ENCODE measurements around the gene KARS1. TPM values are rescaled to one million over a fixed set of nuclear protein-coding genes. Genes with fewer than 3 reads are reported as not detected.
"Not testable (repeated sequence)": the region's sequence is repeated elsewhere in the genome, so short reads cannot be mapped to it uniquely, and the experiment has no call there.

The KARS1 gene
- total and polyA plus RNA-seq, 5 donors from 2014 or later, result 130 to 237 (median 192) TPM

DNA sequence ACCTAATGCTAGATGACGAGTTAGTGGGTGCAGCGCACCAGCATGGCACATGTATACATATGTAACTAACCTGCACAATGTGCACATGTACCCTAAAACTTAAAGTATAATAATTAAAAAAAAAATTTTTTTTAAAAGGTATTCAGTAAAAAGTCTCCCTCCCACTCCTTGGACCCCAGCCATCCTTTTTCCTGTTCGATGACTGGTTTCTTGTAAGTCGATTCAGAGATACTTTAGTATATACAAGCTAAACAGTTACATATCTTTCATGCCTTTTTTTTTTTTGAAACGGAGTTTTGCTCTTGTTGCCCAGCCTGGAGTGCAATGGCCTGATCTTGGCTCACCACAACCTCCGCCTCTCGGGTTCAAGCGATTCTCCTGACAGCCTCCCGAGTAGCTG, 55.5 kb downstream of the KARS1 start:
- not testable (repeated sequence) for H3K27me3 ChIP-seq (ENCODE audit: control insufficient read depth, insufficient read depth, low read length); H3K4me1 Mint-ChIP-seq; H3K9me3 Mint-ChIP-seq; H3K27ac Mint-ChIP-seq; H3K9me3 ChIP-seq (ENCODE audit: control insufficient read depth in 2 of 2, low read length in 2 of 2); H3K27me3 Mint-ChIP-seq; H3K4me1 ChIP-seq (ENCODE audit: control insufficient read depth, insufficient read depth, low read length, poor library complexity, severe bottlenecking); DNase-seq; H3K4me3 Mint-ChIP-seq; ATAC-seq (ENCODE audit: low read depth in 2 of 2); H3K27ac ChIP-seq (ENCODE audit: insufficient read depth, low read length, poor library complexity, severe bottlenecking); H3K4me3 ChIP-seq (ENCODE audit: low read depth, low read length)
- H3K36me3 ChIP-seq (ENCODE audit: control insufficient read depth, insufficient read depth, low read length), result peaks cover 19% of the 10 kb centered on the region
- peaks cover 19% of the 10 kb centered on the region for H3K36me3 Mint-ChIP-seq

DNA sequence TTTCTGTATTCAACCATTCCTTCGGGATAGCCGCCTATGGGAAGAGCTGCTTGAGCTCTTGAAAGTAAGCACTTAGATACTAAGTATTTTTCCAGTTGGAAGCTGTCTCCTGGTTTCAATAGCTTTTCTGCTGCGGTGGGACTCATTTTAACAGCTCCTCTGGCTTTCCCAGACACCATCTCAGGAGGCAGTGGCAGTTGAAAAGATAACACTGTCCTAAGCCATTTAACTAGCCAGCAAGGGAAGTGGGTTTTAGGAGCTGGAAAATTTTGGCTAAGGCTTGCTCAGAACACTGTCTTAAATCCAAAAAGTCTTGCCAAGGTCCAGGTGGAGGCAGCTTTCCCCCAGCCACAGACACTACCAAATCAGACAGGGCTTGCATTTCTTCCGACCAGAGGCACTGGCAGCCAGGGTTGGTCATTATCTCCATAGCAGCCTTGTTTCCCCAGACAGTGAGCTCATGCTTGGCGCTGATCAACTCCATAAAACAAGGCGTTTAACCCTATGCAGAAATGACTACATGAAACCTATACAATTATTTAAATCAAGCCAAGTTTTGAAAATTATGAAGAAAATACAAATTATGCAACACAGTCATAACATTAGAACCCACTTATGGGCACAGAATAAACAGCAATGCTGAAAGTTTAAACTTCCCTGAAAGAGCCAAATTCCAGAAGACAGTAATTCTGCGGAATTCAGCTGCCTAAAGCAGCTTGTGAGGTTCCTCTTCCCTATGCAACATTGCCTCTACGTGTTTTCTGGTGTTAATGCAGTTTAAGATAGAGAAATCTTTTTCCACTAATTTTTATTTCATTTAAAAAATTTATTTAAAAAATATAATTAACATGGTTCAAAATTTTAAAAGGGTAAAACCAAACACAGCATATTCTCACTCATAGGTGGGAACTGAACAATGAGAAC, 56.3 kb downstream of the KARS1 start:
- H3K27ac Mint-ChIP-seq, result no peak overlapping the region
- peaks cover 20% of the 10 kb centered on the region for H3K36me3 ChIP-seq (ENCODE audit: control insufficient read depth, insufficient read depth, low read length)
- no peak overlapping the region for H3K27ac ChIP-seq (ENCODE audit: insufficient read depth, low read length, poor library complexity, severe bottlenecking)
- DNase-seq, result no peak
- H3K27me3 Mint-ChIP-seq, result no peaks in the 10 kb centered on the region
- H3K4me3 ChIP-seq (ENCODE audit: low read depth, low read length), result no peak overlapping the region
- no peaks in the 10 kb centered on the region for H3K9me3 ChIP-seq (ENCODE audit: control insufficient read depth in 2 of 2, low read length in 2 of 2)
- peaks cover 0 to 7% (median 0%) of the 10 kb centered on the region in 4 donors for H3K4me1 Mint-ChIP-seq
- H3K27me3 ChIP-seq (ENCODE audit: control insufficient read depth, insufficient read depth, low read length), result no peaks in the 10 kb centered on the region
- H3K4me3 Mint-ChIP-seq, result no peak overlapping the region
- H3K9me3 Mint-ChIP-seq, result no peaks in the 10 kb centered on the region
- peaks cover 16% of the 10 kb centered on the region for H3K36me3 Mint-ChIP-seq
- no peaks in the 10 kb centered on the region for H3K4me1 ChIP-seq (ENCODE audit: control insufficient read depth, insufficient read depth, low read length, poor library complexity, severe bottlenecking)
- no peak for ATAC-seq (ENCODE audit: low read depth in 2 of 2)

DNA sequence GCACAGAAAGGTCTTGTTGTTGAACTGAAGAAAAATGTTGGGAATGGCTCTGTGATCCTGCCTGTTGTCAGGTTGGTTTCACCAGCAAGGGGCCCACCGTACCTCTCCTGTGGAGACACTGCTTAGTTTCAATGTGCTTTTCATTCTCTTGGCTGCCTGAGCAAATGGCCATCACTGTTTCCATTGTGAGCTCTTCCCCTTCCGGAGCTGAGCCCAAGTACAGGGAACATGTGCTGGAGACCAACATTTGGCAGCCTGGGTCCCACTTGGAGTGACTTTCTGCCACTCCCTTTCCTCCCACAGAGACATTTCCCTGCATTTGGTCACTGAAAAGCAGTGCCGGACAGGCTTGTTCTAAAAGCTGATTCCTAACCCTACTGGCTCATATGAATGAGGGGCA, 58.2 kb downstream of the KARS1 start:
- no peak for DNase-seq
- Mint-ChIP-seq H3K27ac (no peak overlapping the region), H3K4me1 (peaks cover 0 to 6% (median 4%) of the 10 kb centered on the region in 4 donors), H3K4me3 (no peak overlapping the region), H3K27me3 (no peaks in the 10 kb centered on the region), H3K36me3 (peaks cover 16% of the 10 kb centered on the region), H3K9me3 (no peaks in the 10 kb centered on the region)
- Histone ChIP-seq H3K36me3 (ENCODE audit: control insufficient read depth, insufficient read depth, low read length) (peaks cover 18% of the 10 kb centered on the region), H3K4me3 (ENCODE audit: low read depth, low read length) (no peak overlapping the region), H3K27me3 (ENCODE audit: control insufficient read depth, insufficient read depth, low read length) (no peaks in the 10 kb centered on the region), H3K4me1 (ENCODE audit: control insufficient read depth, insufficient read depth, low read length, poor library complexity, severe bottlenecking) (no peaks in the 10 kb centered on the region), H3K27ac (ENCODE audit: insufficient read depth, low read length, poor library complexity, severe bottlenecking) (no peak overlapping the region), H3K9me3 (ENCODE audit: control insufficient read depth in 2 of 2, low read length in 2 of 2) (no peaks in the 10 kb centered on the region)
- ATAC-seq (ENCODE audit: low read depth in 2 of 2), result no peak

DNA sequence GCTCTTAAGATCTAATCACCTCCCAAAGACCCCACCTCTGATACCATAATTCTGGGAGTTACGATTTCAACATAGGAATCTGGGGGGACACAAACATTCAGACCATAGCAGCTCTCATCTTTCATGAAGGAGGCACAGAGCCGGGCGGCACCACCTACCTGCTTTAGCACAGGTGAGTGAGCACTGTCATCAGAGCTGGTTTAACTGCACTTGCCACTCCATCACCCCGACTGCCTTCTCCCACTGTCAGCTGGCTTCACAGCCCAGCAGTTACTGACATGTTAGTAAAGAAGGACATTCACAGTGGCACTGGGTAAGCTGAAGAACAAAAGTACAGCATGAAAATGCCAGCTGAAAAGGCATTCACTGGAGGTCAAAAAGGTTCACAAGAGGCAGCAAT, 58.7 kb downstream of the KARS1 start:
- Histone ChIP-seq H3K9me3 (ENCODE audit: control insufficient read depth in 2 of 2, low read length in 2 of 2) (no peaks in the 10 kb centered on the region), H3K36me3 (ENCODE audit: control insufficient read depth, insufficient read depth, low read length) (peaks cover 12% of the 10 kb centered on the region), H3K27ac (ENCODE audit: insufficient read depth, low read length, poor library complexity, severe bottlenecking) (no peak overlapping the region), H3K4me3 (ENCODE audit: low read depth, low read length) (no peak overlapping the region), H3K4me1 (ENCODE audit: control insufficient read depth, insufficient read depth, low read length, poor library complexity, severe bottlenecking) (no peaks in the 10 kb centered on the region), H3K27me3 (ENCODE audit: control insufficient read depth, insufficient read depth, low read length) (no peaks in the 10 kb centered on the region)
- H3K36me3 Mint-ChIP-seq, result peaks cover 13% of the 10 kb centered on the region
- peaks cover 0 to 8% (median 6%) of the 10 kb centered on the region in 4 donors for H3K4me1 Mint-ChIP-seq
- H3K27me3 Mint-ChIP-seq, result no peaks in the 10 kb centered on the region
- no peak overlapping the region for H3K27ac Mint-ChIP-seq
- DNase-seq, result no peak
- no peak overlapping the region for H3K4me3 Mint-ChIP-seq
- ATAC-seq (ENCODE audit: low read depth in 2 of 2), result no peak
- no peaks in the 10 kb centered on the region for H3K9me3 Mint-ChIP-seq

- Histone ChIP-seq H3K9me3 (ENCODE audit: control insufficient read depth in 2 of 2, low read length in 2 of 2) (no peaks in the 10 kb centered on the region), H3K27me3 (ENCODE audit: control insufficient read depth, insufficient read depth, low read length) (no peaks in the 10 kb centered on the region), H3K4me1 (ENCODE audit: control insufficient read depth, insufficient read depth, low read length, poor library complexity, severe bottlenecking) (no peaks in the 10 kb centered on the region), H3K27ac (ENCODE audit: insufficient read depth, low read length, poor library complexity, severe bottlenecking) (no peak overlapping the region), H3K36me3 (ENCODE audit: control insufficient read depth, insufficient read depth, low read length) (peaks cover 16% of the 10 kb centered on the region), H3K4me3 (ENCODE audit: low read depth, low read length) (no peak overlapping the region)
- Mint-ChIP-seq H3K4me1 (peaks cover 4 to 12% (median 6%) of the 10 kb centered on the region in 4 donors), H3K27me3 (no peaks in the 10 kb centered on the region), H3K9me3 (no peaks in the 10 kb centered on the region), H3K36me3 (peaks cover 14% of the 10 kb centered on the region), H3K4me3 (no peak overlapping the region), H3K27ac (peak overlapping the region in 2 of 3 donors; percentile 67 to 79)
- no peak for ATAC-seq (ENCODE audit: low read depth in 2 of 2)
- peak in 1 of 3 donors; percentile 7 for DNase-seq
These were observed 63.4 kb downstream of the KARS1 start for GRCh38 chr16:75584108-75584507.

- H3K4me1 ChIP-seq (ENCODE audit: control insufficient read depth, insufficient read depth, low read length, poor library complexity, severe bottlenecking), result no peaks in the 10 kb centered on the region
- no peak overlapping the region for H3K4me3 ChIP-seq (ENCODE audit: low read depth, low read length)
- Mint-ChIP-seq H3K4me1 (peaks cover 14 to 21% (median 17%) of the 10 kb centered on the region in 4 donors), H3K36me3 (peaks cover 37% of the 10 kb centered on the region), H3K27ac (no peak overlapping the region), H3K4me3 (no peak overlapping the region), H3K9me3 (no peaks in the 10 kb centered on the region), H3K27me3 (no peaks in the 10 kb centered on the region)
- peaks cover 51% of the 10 kb centered on the region for H3K36me3 ChIP-seq (ENCODE audit: control insufficient read depth, insufficient read depth, low read length)
- no peaks in the 10 kb centered on the region for H3K27me3 ChIP-seq (ENCODE audit: control insufficient read depth, insufficient read depth, low read length)
- ATAC-seq (ENCODE audit: low read depth in 2 of 2) (no peak), DNase-seq (no peak)
- H3K27ac ChIP-seq (ENCODE audit: insufficient read depth, low read length, poor library complexity, severe bottlenecking), result no peak overlapping the region
- H3K9me3 ChIP-seq (ENCODE audit: control insufficient read depth in 2 of 2, low read length in 2 of 2), result no peaks in the 10 kb centered on the region
These were observed 68.1 kb downstream of the KARS1 start for GRCh38 chr16:75579281-75579834.

- Histone ChIP-seq H3K27ac (ENCODE audit: insufficient read depth, low read length, poor library complexity, severe bottlenecking) (no peak overlapping the region), H3K36me3 (ENCODE audit: control insufficient read depth, insufficient read depth, low read length) (peaks cover 58% of the 10 kb centered on the region), H3K4me1 (ENCODE audit: control insufficient read depth, insufficient read depth, low read length, poor library complexity, severe bottlenecking) (no peaks in the 10 kb centered on the region), H3K4me3 (ENCODE audit: low read depth, low read length) (no peak overlapping the region), H3K27me3 (ENCODE audit: control insufficient read depth, insufficient read depth, low read length) (no peaks in the 10 kb centered on the region), H3K9me3 (ENCODE audit: control insufficient read depth in 2 of 2, low read length in 2 of 2) (no peaks in the 10 kb centered on the region)
- H3K36me3 Mint-ChIP-seq, result peaks cover 41% of the 10 kb centered on the region
- ATAC-seq (ENCODE audit: low read depth in 2 of 2) (no peak), DNase-seq (no peak)
- H3K9me3 Mint-ChIP-seq, result no peaks in the 10 kb centered on the region
- H3K4me3 Mint-ChIP-seq, result no peak overlapping the region
- H3K27ac Mint-ChIP-seq, result peak overlapping the region in 1 of 3 donors; percentile 48
- H3K27me3 Mint-ChIP-seq, result no peaks in the 10 kb centered on the region
- peaks cover 13 to 25% (median 18%) of the 10 kb centered on the region in 4 donors for H3K4me1 Mint-ChIP-seq
These were observed 68.7 kb downstream of the KARS1 start for GRCh38 chr16:75578725-75579124.
